ENCODE measurements around the gene PWWP2B.
A peak's percentile ranks its signal among the peaks of the same experiment; 100 is the strongest.

Gene PWWP2B

DNA sequence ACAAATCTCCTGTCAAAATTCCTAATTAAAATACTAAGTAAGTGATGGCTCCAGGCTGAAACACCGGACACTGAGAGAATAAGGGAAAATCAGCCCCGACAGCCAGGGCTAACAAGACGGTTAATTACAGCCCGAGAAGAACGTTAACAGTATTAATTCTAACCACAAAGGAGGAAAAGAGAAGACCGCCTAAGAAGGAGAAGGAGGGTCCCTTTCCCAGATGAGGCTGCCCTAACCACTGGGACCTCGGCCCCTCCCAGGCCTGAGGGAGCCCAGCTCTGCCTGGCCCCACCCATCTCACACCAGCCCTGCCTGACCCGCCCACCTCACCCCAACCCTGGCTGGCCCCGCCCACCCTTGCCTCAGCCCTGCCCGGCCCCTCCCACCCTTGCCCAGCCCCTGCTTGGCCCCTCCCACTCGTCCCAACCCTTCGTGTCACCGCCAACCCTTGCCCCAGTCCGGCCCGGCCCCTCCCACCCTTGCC is 51.3 kb downstream of the PWWP2B start:
- TF ChIP-seq PKNOX1 (IDR thresholded peaks at IDR 0.05) (no peak), L3MBTL2 (conservative IDR thresholded peaks at IDR 0.05) (no peak), HDGF (IDR thresholded peaks at IDR 0.05; ENCODE audit: borderline replicate concordance) (no peak), ARNT (IDR thresholded peaks at IDR 0.05) (no peak), ELF4 (IDR thresholded peaks at IDR 0.05) (no peak), TARDBP (IDR thresholded peaks at IDR 0.05) (no peak), FOXA1 (IDR thresholded peaks at IDR 0.05) (no peak), FOXM1 (IDR thresholded peaks at IDR 0.05; ENCODE audit: borderline replicate concordance) (no peak), ZNF384 (IDR thresholded peaks at IDR 0.05) (no peak)
- DNase-seq (ENCODE audit: extremely low spot score), result peak; percentile 90
- CTCF ChIA-PET, result no interaction called here
- POLR2A ChIA-PET, result no interaction called here

DNA sequence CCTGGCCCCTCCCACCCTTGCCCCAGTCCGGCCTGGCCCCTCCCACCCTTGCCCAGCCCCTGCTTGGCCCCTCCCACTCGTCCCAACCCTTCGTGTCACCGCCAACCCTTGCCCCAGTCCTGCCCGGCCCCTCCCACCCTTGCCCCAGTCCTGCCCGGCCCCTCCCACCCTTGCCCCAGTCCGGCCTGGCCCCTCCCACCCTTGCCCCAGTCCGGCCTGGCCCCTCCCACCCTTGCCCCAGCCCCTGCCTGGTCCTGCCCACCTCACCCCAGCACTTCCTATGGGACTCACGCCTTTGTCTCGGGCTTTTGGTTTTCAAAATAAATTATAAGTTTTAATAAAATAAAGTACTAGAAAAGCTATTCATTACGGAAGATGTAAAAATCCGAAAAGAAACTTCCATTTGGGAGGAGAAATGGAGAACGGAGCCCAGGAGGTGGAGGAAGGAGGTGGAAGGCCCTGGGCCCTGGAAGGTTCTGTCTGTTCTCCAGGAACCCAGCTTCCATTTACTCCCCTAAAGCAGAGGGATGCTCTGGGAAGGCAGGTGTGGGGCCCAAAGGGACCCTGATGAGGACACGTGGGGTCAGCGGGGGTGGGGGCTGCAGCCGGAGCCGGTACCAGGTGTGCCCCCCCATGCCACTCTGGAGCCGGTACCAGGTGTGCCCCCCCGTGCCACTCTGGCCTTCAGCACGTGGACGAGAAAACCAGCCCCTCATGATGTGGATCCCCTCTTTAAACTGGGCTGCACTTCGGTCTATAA is 52.2 kb downstream of the PWWP2B start:
- POLR2A ChIA-PET, result no interaction called here

GRCh38 chr10:132449811-132450181 is 52.8 kb downstream of the PWWP2B start:
- ChIA-PET POLR2A (no interaction called here), CTCF (no interaction called here)
- no peak for DNase-seq (ENCODE audit: extremely low spot score)
- TF ChIP-seq BHLHE40 (IDR thresholded peaks at IDR 0.05; ENCODE audit: borderline replicate concordance) (no peak), L3MBTL2 (conservative IDR thresholded peaks at IDR 0.05) (no peak), LEF1 (IDR thresholded peaks at IDR 0.05; ENCODE audit: borderline replicate concordance) (no peak), SP1 (IDR thresholded peaks at IDR 0.05) (no peak), TARDBP (IDR thresholded peaks at IDR 0.05) (no peak), PKNOX1 (IDR thresholded peaks at IDR 0.05) (no peak), ZNF384 (IDR thresholded peaks at IDR 0.05) (no peak), NFRKB (IDR thresholded peaks at IDR 0.05) (no peak), ELF4 (IDR thresholded peaks at IDR 0.05) (no peak), HDGF (IDR thresholded peaks at IDR 0.05; ENCODE audit: borderline replicate concordance) (no peak), FOXA1 (IDR thresholded peaks at IDR 0.05) (no peak), SUZ12 (IDR thresholded peaks at IDR 0.05) (no peak), CTBP1 (IDR thresholded peaks at IDR 0.05; ENCODE audit: borderline replicate concordance) (no peak), FOXM1 (IDR thresholded peaks at IDR 0.05; ENCODE audit: borderline replicate concordance) (no peak)

More for the DNA sequence above, 52.2 kb downstream of the PWWP2B start:
- TF ChIP-seq FOXM1 (IDR thresholded peaks at IDR 0.05; ENCODE audit: borderline replicate concordance) (no peak), ZNF384 (IDR thresholded peaks at IDR 0.05) (no peak), HDGF (IDR thresholded peaks at IDR 0.05; ENCODE audit: borderline replicate concordance) (no peak), CTBP1 (IDR thresholded peaks at IDR 0.05; ENCODE audit: borderline replicate concordance) (no peak), TARDBP (IDR thresholded peaks at IDR 0.05) (no peak)
- no peak for DNase-seq (ENCODE audit: extremely low spot score)
- CTCF ChIA-PET, result no interaction called here

DNA sequence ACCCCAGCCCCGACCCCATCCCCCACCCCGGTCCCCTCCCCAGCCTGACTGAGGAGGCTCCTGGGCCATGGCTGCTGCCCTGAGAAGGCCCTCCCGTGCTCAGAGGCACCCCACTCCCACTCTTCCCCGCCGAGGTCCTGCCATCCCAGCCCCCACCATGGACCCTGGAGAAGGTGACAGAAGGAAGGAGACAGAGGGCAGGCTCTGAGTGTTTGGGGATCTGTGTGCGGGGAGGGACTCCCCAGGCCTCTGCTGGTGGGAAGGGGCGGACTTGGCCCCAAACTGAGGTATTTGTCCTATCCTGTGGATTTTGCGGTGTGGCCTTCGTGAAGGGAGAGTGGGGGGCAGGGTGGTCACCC is 53.4 kb downstream of the PWWP2B start:
- ChIA-PET POLR2A (no interaction called here), CTCF (no interaction called here)
- no peak for DNase-seq (ENCODE audit: extremely low spot score)
- TF ChIP-seq HDGF (IDR thresholded peaks at IDR 0.05; ENCODE audit: borderline replicate concordance), result no peak
- no peak for TF ChIP-seq ZNF384 (IDR thresholded peaks at IDR 0.05)
- TF ChIP-seq SP1 (IDR thresholded peaks at IDR 0.05), result no peak
- TF ChIP-seq ARNT (IDR thresholded peaks at IDR 0.05), result no peak
- TF ChIP-seq TARDBP (IDR thresholded peaks at IDR 0.05), result no peak
- TF ChIP-seq NFRKB (IDR thresholded peaks at IDR 0.05), result no peak
- no peak for TF ChIP-seq ELF4 (IDR thresholded peaks at IDR 0.05)
- no peak for TF ChIP-seq CTBP1 (IDR thresholded peaks at IDR 0.05; ENCODE audit: borderline replicate concordance)
- TF ChIP-seq LEF1 (IDR thresholded peaks at IDR 0.05; ENCODE audit: borderline replicate concordance), result no peak
- TF ChIP-seq BHLHE40 (IDR thresholded peaks at IDR 0.05; ENCODE audit: borderline replicate concordance), result no peak
- TF ChIP-seq FOXM1 (IDR thresholded peaks at IDR 0.05; ENCODE audit: borderline replicate concordance), result no peak
- no peak for TF ChIP-seq SUZ12 (IDR thresholded peaks at IDR 0.05)
- TF ChIP-seq FOXK2 (IDR thresholded peaks at IDR 0.05), result no peak
- TF ChIP-seq L3MBTL2 (conservative IDR thresholded peaks at IDR 0.05), result no peak
- TF ChIP-seq PKNOX1 (IDR thresholded peaks at IDR 0.05), result no peak
- no peak for TF ChIP-seq FOXA1 (IDR thresholded peaks at IDR 0.05)

DNA sequence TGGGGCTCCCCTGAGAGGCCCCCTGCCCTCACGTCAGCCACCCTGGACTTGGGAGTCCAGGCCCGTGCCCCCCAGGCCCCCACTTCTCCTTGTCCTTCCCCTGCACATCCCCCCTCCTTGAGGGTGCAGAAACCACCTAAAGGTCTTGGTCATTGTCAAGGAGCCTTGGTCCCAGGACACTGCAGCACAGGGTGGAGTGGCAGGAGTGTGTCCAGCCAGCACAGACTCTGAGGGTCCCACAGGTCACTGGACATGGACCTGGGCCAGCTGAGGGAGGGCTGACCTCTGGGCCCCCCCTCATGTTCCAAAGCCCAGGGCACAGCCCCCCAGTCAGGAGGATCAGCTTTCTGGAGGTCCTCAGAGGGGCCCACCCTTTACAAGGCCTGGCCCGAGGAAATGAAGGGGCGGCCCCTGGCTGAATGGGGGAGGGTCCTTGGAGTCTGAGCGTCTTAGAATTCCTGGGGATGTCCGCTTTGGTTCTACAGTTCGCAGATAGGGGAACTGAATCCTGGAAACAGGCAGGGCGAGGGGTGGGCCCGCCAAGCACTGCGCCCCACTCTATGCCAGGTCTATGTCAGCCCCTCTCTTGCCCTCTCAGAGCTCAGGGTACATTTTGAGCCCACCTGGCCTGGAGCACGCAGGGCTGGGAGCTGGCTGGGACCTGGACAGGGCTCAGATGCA is 54.0 kb downstream of the PWWP2B start:
- ChIA-PET POLR2A (no interaction called here), CTCF (no interaction called here)
- no peak for TF ChIP-seq TARDBP (IDR thresholded peaks at IDR 0.05)
- no peak for TF ChIP-seq FOXA1 (IDR thresholded peaks at IDR 0.05)
- no peak for TF ChIP-seq ELF4 (IDR thresholded peaks at IDR 0.05)
- TF ChIP-seq BHLHE40 (IDR thresholded peaks at IDR 0.05; ENCODE audit: borderline replicate concordance), result no peak
- no peak for DNase-seq (ENCODE audit: extremely low spot score)

DNA sequence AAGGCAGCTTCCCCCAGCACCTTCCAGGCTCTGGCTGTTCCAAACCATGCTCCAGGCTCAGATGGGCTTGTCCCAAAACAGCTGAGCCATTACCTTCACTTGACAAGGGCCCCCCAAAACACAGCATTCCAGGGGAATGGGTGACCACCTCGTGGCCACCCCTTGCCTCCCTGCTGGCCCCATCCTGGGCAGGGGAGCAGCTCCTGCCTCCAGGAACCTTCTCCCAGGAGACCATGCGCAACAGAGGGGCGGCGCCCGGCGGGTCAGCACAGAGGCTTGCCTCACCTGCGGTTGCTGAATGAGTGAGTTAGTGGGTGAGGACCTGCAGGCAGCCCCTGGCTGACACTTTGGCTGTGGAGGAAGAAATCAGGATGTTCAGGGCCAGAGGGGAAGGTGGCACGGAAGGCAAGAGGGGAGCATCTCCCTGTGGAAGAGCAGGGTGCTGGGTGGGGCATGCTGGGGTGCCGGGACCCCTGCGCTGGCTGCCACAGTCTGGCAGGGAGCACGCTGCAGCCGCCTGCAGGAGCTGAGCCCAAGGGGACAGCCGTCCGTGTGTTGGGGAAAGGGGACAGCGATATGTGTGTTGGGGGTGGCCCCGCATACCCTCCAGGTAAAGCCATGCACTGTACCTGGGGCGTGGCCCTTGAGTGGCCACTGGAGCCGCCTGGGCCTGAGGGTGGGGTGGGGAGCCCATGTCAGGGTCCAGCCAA is 54.7 kb downstream of the PWWP2B start:
- ChIA-PET POLR2A (no interaction called here), CTCF (no interaction called here)
- TF ChIP-seq PKNOX1 (IDR thresholded peaks at IDR 0.05) (no peak), TARDBP (IDR thresholded peaks at IDR 0.05) (no peak), LEF1 (IDR thresholded peaks at IDR 0.05; ENCODE audit: borderline replicate concordance) (no peak), FOXA1 (IDR thresholded peaks at IDR 0.05) (no peak), FOXK2 (IDR thresholded peaks at IDR 0.05) (no peak), HDGF (IDR thresholded peaks at IDR 0.05; ENCODE audit: borderline replicate concordance) (no peak), ELF4 (IDR thresholded peaks at IDR 0.05) (no peak), BHLHE40 (IDR thresholded peaks at IDR 0.05; ENCODE audit: borderline replicate concordance) (no peak), CTBP1 (IDR thresholded peaks at IDR 0.05; ENCODE audit: borderline replicate concordance) (no peak), L3MBTL2 (conservative IDR thresholded peaks at IDR 0.05) (no peak), FOXM1 (IDR thresholded peaks at IDR 0.05; ENCODE audit: borderline replicate concordance) (no peak), SP1 (IDR thresholded peaks at IDR 0.05) (no peak), ZNF384 (IDR thresholded peaks at IDR 0.05) (no peak), SUZ12 (IDR thresholded peaks at IDR 0.05) (no peak), NFRKB (IDR thresholded peaks at IDR 0.05) (no peak), ARNT (IDR thresholded peaks at IDR 0.05) (no peak)
- DNase-seq (ENCODE audit: extremely low spot score), result no peak

All from HEK293T (cell line).